Sigmoid colon (tissue), 4 donors: ENCODE results near the gene SAMD4A.

Experiments
- CTCF ChIP-seq, 4 experiments: fragments of 450-650 bp in 3 of 4; fragments of 200-600 bp in 1 of 4; IDR thresholded peaks; one replicate each; pipeline ENCODE4 v1.5.1; 2016 to 2019; ENCODE audit warnings: antibody characterized with exemption in 4 of 4, mild to moderate bottlenecking in 3 of 4, moderate library complexity in 2 of 4
- POLR2AphosphoS5 ChIP-seq, 4 donors: sonication (generic); formaldehyde crosslinking; IDR thresholded peaks; one replicate each; pipeline ENCODE4 v1.6.1; 2017; ENCODE audit warnings: antibody characterized with exemption in 4 of 4

- no peak for TF ChIP-seq CTCF (IDR thresholded peaks at IDR 0.05)
- no peak for TF ChIP-seq POLR2AphosphoS5 (IDR thresholded peaks at IDR 0.05)
These were observed 227.2 kb downstream of the SAMD4A start for GRCh38 chr14:54794159-54794558.
